Measurements from ENCODE around the gene CD6.

GRCh38 chr11:61042537-61042936 lies 71.1 kb downstream of the CD6 start:
- TF ChIP-seq POLR2AphosphoS5 (IDR thresholded peaks at IDR 0.05; ENCODE audit: low read depth, low read length): no peak
- TF ChIP-seq POLR2A (IDR thresholded peaks at IDR 0.05; ENCODE audit: low read depth, low read length): no peak
- TF ChIP-seq PAX5 (IDR thresholded peaks at IDR 0.05; ENCODE audit: insufficient read depth, low read length, severe bottlenecking): no peak
- no peak for TF ChIP-seq TAF1 (IDR thresholded peaks at IDR 0.05; ENCODE audit: low read depth, low read length)
- no peak for TF ChIP-seq POU2F2 (IDR thresholded peaks at IDR 0.05; ENCODE audit: low read depth, low read length)
- TF ChIP-seq SPI1 (IDR thresholded peaks at IDR 0.05; ENCODE audit: low read depth, low read length): no peak
